Measurements from ENCODE around the gene COBL. TPM values are rescaled to one million over a fixed set of nuclear protein-coding genes. Genes with fewer than 3 reads are reported as not detected.

COBL gene
- total and polyA plus RNA-seq, 2 of the 4 experiments (the other 2 are of a cell fraction) = under 0.01 TPM; not detected in 1

GRCh38 chr7:51265066-51265907 lies 51.3 kb downstream of the COBL start:
- ATAC-seq (ENCODE audit: low read depth) (no peak), DNase-seq (no peak)
- BruUV-seq (replicated peaks) = no TSS peak
- H3K36me3 ChIP-seq (ENCODE audit: control insufficient read depth, insufficient read depth, low read length) = no peaks in the 10 kb centered on the region
- H3K56ac ChIP-seq (ENCODE audit: extremely low read depth, insufficient read depth, low read length) = no peak overlapping the region
- no peaks in the 10 kb centered on the region for H3K9me3 ChIP-seq (ENCODE audit: control insufficient read depth, insufficient read depth, low read length)
- no peak overlapping the region for H2BK120ac ChIP-seq (ENCODE audit: low read depth, low read length)
- no peaks in the 10 kb centered on the region for H3K9me1 ChIP-seq (ENCODE audit: insufficient read depth, low read length)
- H2AK9ac ChIP-seq (replicated peaks; ENCODE audit: low read depth, low read length, poor library complexity) = no peak overlapping the region
- intact Hi-C loops (cut with micrococcal nuclease) = no loop called here
- H4K8ac ChIP-seq (ENCODE audit: low read depth in 2 of 2, low read length in 2 of 2) = no peak overlapping the region
- no peaks in the 10 kb centered on the region for H3K4me1 ChIP-seq (ENCODE audit: control insufficient read depth, insufficient read depth, low read length)
- H3K9ac ChIP-seq (ENCODE audit: low read depth, low read length) = no peak overlapping the region
- no peaks in the 10 kb centered on the region for H4K20me1 ChIP-seq (ENCODE audit: insufficient read depth, low read length)
- H2BK5ac ChIP-seq (ENCODE audit: low read depth, low read length, poor library complexity, severe bottlenecking) = no peak overlapping the region
- H3K14ac ChIP-seq (replicated peaks; ENCODE audit: low read depth, low read length) = no peak overlapping the region
- H3K27ac ChIP-seq (ENCODE audit: insufficient read depth, low read length) = no peak overlapping the region
- ChIA-PET POLR2A (ENCODE audit: unreplicated experiment) (no interaction called here), CTCF (no interaction called here)
- no peaks in the 10 kb centered on the region for H3K79me1 ChIP-seq (ENCODE audit: low read depth in 1 of 2, low read length in 2 of 2)
- 85% methylated on average over 4 of the region's 12 CpGs; no CpG with 5 or more reads in 1 of the 2 experiments for whole genome bisulfite sequencing, 2 experiments (ENCODE audit: extremely low coverage in 2 of 2, insufficient read length in 1 of 2)
- TF ChIP-seq ELK1 (IDR thresholded peaks at IDR 0.05; ENCODE audit: borderline replicate concordance, low read depth, low read length) (no peak), RCOR1 (IDR thresholded peaks at IDR 0.05; ENCODE audit: insufficient replicate concordance, low read length) (no peak), CTCF (conservative IDR thresholded peaks at IDR 0.05; ENCODE audit: low read depth, low read length) (no peak), RFX5 (IDR thresholded peaks at IDR 0.05; ENCODE audit: low read depth, low read length) (no peak), CHD1 (IDR thresholded peaks at IDR 0.05; ENCODE audit: low read depth, low read length) (no peak), RAD21 (IDR thresholded peaks at IDR 0.05; ENCODE audit: low read length) (no peak), MAFK (IDR thresholded peaks at IDR 0.05; ENCODE audit: low read depth, low read length) (no peak), POLR2A (IDR thresholded peaks at IDR 0.05; ENCODE audit: low read depth, low read length) (no peak), MXI1 (IDR thresholded peaks at IDR 0.05; ENCODE audit: borderline replicate concordance, low read depth, low read length) (no peak), MAZ (IDR thresholded peaks at IDR 0.05; ENCODE audit: borderline replicate concordance, low read depth, low read length) (no peak), NFE2L2 (IDR thresholded peaks at IDR 0.05; ENCODE audit: low read depth, low read length) (no peak), BHLHE40 (IDR thresholded peaks at IDR 0.05; ENCODE audit: low read depth, low read length) (no peak), SMC3 (IDR thresholded peaks at IDR 0.05; ENCODE audit: low read depth, low read length) (no peak), FOS (IDR thresholded peaks at IDR 0.05; ENCODE audit: low read depth, low read length) (no peak), CEBPB (IDR thresholded peaks at IDR 0.05; ENCODE audit: low read depth, low read length) (no peak), USF2 (IDR thresholded peaks at IDR 0.05; ENCODE audit: low read depth, low read length) (no peak)
- H3K23ac ChIP-seq (ENCODE audit: low read depth, low read length) = no peak overlapping the region
- H3K4me2 ChIP-seq (ENCODE audit: low read depth, low read length) = no peak overlapping the region
- no peak overlapping the region for H3K4ac ChIP-seq (ENCODE audit: low read depth, low read length)
- H4K91ac ChIP-seq (ENCODE audit: insufficient read depth, low read depth, low read length) = no peak overlapping the region
- no peak overlapping the region for H2AFZ ChIP-seq (replicated peaks; ENCODE audit: low read length, poor library complexity)
- H2BK15ac ChIP-seq (ENCODE audit: low read depth, low read length) = no peak overlapping the region
- H3K27me3 ChIP-seq (ENCODE audit: control insufficient read depth, insufficient read depth, low read length) = no peaks in the 10 kb centered on the region
- dilution Hi-C loops (cut with HindIII; ENCODE audit: low sequenced_read_pairs, unreplicated experiment) = no loop called here
- in situ Hi-C loops (cut with MboI; ENCODE audit: low sequenced_read_pairs) = no loop called here
- H2BK20ac ChIP-seq (ENCODE audit: low read depth, low read length) = no peak overlapping the region
- no peak overlapping the region for H4K5ac ChIP-seq (ENCODE audit: low read depth, low read length)
- no peak overlapping the region for H3K18ac ChIP-seq (ENCODE audit: low read depth, low read length)
- H2AK5ac ChIP-seq (ENCODE audit: low read depth, low read length) = no peak overlapping the region
- H3K4me3 ChIP-seq (ENCODE audit: insufficient read depth, low read depth, low read length) = no peak overlapping the region

All from IMR-90 (cell line).